Measurements from ENCODE around the gene PCNX3.

Gene PCNX3

DNA sequence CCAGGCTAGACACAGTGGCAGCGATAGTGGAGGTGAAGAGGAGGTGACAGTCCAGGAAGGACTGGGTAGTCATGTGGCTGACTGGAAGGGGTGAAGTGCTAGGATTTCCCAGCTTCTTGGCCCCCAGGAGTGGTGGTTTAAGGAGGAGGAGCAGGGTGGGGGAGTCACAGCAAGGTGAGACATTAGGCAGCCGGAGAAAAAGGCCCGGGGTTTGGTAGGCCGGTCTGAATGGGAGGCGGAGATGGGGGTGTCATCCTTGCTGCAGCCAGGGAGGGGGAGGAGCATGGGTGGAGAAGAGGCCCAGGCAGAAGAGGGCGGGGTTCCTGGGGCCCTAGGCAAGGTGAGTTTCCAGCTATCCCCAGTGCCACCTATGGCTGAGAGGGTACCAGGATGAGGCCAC, 28.4 kb downstream of the PCNX3 start:
- H3K36me3 ChIP-seq (ENCODE audit: control insufficient read depth, insufficient read depth, low read length) = no peaks in the 10 kb centered on the region
- no peak overlapping the region for H3K27ac ChIP-seq (ENCODE audit: low read depth, low read length)
- H3K4me3 ChIP-seq (ENCODE audit: low read depth, low read length) = no peak overlapping the region
- no peaks in the 10 kb centered on the region for H3K27me3 ChIP-seq (ENCODE audit: control insufficient read depth, insufficient read depth, low read length)
- no peak overlapping the region for H3K9ac ChIP-seq (ENCODE audit: low read depth, low read length)
- peaks cover 13% of the 10 kb centered on the region; the same call in 1 of the 2 replicates for H3K4me1 ChIP-seq (ENCODE audit: control insufficient read depth, insufficient read depth, low read length)
- no peaks in the 10 kb centered on the region for H3K9me3 ChIP-seq (ENCODE audit: control insufficient read depth, insufficient read depth, low read length)

DNA sequence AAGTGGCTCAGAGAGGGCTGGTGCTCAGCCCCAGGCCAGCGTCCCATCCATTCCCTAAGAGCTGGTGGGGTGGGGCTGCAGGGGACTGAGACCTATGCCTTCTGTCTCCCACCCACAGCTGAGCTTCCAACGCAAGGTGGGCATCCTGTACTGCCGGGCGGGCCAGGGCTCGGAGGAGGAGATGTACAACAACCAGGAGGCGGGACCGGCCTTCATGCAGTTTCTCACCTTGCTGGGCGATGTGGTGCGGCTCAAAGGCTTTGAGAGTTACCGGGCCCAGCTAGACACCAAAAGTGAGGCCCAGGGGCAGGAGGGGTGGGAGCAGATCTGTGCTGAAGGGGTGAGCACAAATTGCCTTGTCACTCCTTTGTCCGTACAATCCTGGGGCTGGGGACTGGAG, 29.3 kb downstream of the PCNX3 start:
- no peak overlapping the region for H3K9ac ChIP-seq (ENCODE audit: low read depth, low read length)
- H3K36me3 ChIP-seq (ENCODE audit: control insufficient read depth, insufficient read depth, low read length) = peaks cover 2% of the 10 kb centered on the region; the same call in 1 of the 2 replicates
- H3K4me1 ChIP-seq (ENCODE audit: control insufficient read depth, insufficient read depth, low read length) = peaks cover 13% of the 10 kb centered on the region; the same call in 1 of the 2 replicates
- no peaks in the 10 kb centered on the region for H3K27me3 ChIP-seq (ENCODE audit: control insufficient read depth, insufficient read depth, low read length)
- no peak overlapping the region for H3K4me3 ChIP-seq (ENCODE audit: low read depth, low read length)
- no peaks in the 10 kb centered on the region for H3K9me3 ChIP-seq (ENCODE audit: control insufficient read depth, insufficient read depth, low read length)
- no peak overlapping the region for H3K27ac ChIP-seq (ENCODE audit: low read depth, low read length)

DNA sequence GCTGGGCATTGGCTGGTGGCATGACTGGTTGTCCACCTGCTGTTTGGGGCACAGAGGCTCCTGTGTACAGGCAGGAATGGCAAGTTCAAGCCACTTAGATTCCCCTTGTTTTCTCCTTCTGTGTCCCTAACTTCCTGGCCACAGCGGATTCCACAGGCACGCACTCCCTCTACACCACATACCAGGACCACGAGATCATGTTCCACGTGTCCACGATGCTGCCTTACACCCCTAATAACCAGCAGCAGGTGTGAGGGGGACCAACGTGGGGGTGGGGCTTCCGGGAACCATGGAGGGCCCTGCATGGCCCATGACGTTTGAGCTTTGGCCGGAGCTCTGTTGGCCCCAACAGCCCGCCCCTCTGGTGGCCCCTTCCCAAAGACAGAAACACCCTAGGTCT, 30.1 kb downstream of the PCNX3 start:
- H3K4me3 ChIP-seq (ENCODE audit: low read depth, low read length) = no peak overlapping the region
- no peak overlapping the region for H3K27ac ChIP-seq (ENCODE audit: low read depth, low read length)
- no peaks in the 10 kb centered on the region for H3K9me3 ChIP-seq (ENCODE audit: control insufficient read depth, insufficient read depth, low read length)
- peaks cover 7% of the 10 kb centered on the region for H3K36me3 ChIP-seq (ENCODE audit: control insufficient read depth, insufficient read depth, low read length)
- H3K4me1 ChIP-seq (ENCODE audit: control insufficient read depth, insufficient read depth, low read length) = peaks cover 13% of the 10 kb centered on the region; the same call in 1 of the 2 replicates
- H3K9ac ChIP-seq (ENCODE audit: low read depth, low read length) = no peak overlapping the region
- no peaks in the 10 kb centered on the region for H3K27me3 ChIP-seq (ENCODE audit: control insufficient read depth, insufficient read depth, low read length)

DNA sequence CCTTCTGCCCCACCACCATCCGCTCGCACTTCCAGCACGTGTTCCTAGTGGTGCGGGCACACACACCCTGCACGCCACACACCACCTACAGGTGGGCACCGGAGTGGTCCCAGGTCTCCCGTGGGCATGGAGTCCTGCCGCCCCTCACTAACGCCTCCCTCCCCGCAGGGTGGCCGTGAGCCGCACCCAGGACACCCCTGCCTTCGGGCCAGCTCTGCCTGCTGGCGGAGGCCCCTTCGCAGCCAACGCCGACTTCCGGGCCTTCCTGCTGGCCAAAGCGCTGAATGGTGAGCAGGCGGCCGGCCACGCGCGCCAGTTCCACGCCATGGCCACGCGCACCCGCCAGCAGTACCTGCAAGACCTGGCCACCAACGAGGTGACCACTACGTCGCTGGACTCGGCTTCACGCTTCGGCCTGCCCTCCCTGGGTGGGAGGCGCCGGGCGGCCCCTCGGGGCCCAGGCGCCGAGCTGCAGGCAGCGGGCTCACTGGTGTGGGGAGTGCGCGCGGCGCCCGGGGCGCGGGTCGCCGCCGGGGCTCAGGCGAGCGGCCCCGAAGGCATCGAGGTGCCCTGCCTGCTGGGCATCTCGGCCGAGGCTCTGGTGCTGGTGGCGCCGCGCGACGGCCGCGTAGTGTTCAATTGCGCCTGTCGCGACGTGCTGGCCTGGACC, 30.8 kb downstream of the PCNX3 start:
- peak overlapping the region; percentile 81; the same call in 1 of the 2 replicates for H3K4me3 ChIP-seq (ENCODE audit: low read depth, low read length)
- H3K27ac ChIP-seq (ENCODE audit: low read depth, low read length) = no peak overlapping the region
- H3K4me1 ChIP-seq (ENCODE audit: control insufficient read depth, insufficient read depth, low read length) = peaks cover 13% of the 10 kb centered on the region; the same call in 1 of the 2 replicates
- H3K9ac ChIP-seq (ENCODE audit: low read depth, low read length) = no peak overlapping the region
- no peaks in the 10 kb centered on the region for H3K9me3 ChIP-seq (ENCODE audit: control insufficient read depth, insufficient read depth, low read length)
- H3K36me3 ChIP-seq (ENCODE audit: control insufficient read depth, insufficient read depth, low read length) = peaks cover 13% of the 10 kb centered on the region
- no peaks in the 10 kb centered on the region for H3K27me3 ChIP-seq (ENCODE audit: control insufficient read depth, insufficient read depth, low read length)

DNA sequence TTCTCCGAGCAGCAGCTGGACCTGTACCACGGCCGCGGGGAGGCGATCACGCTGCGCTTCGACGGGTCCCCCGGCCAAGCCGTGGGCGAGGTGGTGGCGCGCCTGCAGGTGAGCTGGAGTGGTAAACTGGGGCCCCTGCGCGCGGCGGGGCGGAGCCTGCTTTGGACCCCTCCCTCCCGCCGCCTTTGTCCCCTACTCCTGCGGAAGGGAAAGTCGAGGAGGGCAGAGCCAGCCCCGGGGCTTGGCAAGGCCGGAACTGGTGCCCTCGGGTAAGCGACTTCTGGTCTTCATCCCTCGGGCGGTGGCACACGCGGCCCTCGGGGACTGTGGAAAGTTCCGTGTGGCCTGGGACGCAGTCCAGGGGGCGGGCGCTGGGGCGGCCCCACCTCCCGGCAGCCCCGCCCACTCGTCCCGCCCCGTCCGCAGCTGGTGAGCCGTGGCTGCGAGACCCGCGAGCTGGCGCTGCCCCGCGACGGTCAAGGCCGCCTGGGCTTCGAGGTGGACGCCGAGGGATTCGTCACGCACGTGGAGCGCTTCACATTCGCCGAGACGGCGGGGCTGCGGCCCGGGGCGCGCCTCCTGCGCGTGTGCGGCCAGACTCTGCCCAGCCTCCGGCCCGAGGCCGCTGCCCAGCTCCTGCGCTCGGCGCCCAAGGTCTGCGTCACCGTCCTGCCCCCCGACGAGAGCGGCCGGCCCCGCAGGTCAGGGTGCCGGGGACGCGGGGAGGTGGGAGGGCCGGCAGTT, 31.6 kb downstream of the PCNX3 start:
- Histone ChIP-seq H3K4me1 (ENCODE audit: control insufficient read depth, insufficient read depth, low read length) (peaks cover 7% of the 10 kb centered on the region; the same call in 1 of the 2 replicates), H3K36me3 (ENCODE audit: control insufficient read depth, insufficient read depth, low read length) (peaks cover 14% of the 10 kb centered on the region), H3K9me3 (ENCODE audit: control insufficient read depth, insufficient read depth, low read length) (no peaks in the 10 kb centered on the region), H3K27me3 (ENCODE audit: control insufficient read depth, insufficient read depth, low read length) (no peaks in the 10 kb centered on the region), H3K27ac (ENCODE audit: low read depth, low read length) (no peak overlapping the region), H3K9ac (ENCODE audit: low read depth, low read length) (peak overlapping the region; percentile 51; the same call in 1 of the 2 replicates), H3K4me3 (ENCODE audit: low read depth, low read length) (peak overlapping the region; percentile 81)

DNA sequence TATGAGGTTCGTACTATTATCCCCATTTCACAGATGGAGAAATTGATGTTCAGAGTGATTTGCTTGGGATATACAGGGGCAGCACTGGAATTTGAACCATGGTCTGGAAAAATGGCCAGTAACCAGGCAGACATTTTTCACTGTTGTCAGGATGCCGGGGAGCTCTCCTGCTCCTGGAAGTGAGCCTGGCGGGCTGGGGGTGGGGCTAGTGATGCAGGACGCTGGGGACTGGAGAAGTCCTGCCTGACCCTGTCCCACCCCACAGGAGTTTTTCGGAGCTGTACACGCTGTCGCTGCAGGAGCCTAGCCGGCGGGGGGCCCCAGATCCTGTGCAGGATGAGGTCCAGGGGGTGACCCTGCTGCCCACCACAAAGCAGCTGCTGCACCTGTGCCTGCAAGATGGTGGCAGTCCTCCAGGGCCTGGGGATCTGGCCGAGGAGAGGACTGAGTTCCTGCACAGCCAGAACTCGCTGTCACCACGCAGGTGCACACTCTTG, 33.5 kb downstream of the PCNX3 start:
- H3K4me1 ChIP-seq (ENCODE audit: control insufficient read depth, insufficient read depth, low read length) = peaks cover 6% of the 10 kb centered on the region
- H3K27me3 ChIP-seq (ENCODE audit: control insufficient read depth, insufficient read depth, low read length) = no peaks in the 10 kb centered on the region
- H3K9ac ChIP-seq (ENCODE audit: low read depth, low read length) = no peak overlapping the region
- no peaks in the 10 kb centered on the region for H3K9me3 ChIP-seq (ENCODE audit: control insufficient read depth, insufficient read depth, low read length)
- no peak overlapping the region for H3K4me3 ChIP-seq (ENCODE audit: low read depth, low read length)
- peaks cover 21% of the 10 kb centered on the region for H3K36me3 ChIP-seq (ENCODE audit: control insufficient read depth, insufficient read depth, low read length)
- no peak overlapping the region for H3K27ac ChIP-seq (ENCODE audit: low read depth, low read length)

DNA sequence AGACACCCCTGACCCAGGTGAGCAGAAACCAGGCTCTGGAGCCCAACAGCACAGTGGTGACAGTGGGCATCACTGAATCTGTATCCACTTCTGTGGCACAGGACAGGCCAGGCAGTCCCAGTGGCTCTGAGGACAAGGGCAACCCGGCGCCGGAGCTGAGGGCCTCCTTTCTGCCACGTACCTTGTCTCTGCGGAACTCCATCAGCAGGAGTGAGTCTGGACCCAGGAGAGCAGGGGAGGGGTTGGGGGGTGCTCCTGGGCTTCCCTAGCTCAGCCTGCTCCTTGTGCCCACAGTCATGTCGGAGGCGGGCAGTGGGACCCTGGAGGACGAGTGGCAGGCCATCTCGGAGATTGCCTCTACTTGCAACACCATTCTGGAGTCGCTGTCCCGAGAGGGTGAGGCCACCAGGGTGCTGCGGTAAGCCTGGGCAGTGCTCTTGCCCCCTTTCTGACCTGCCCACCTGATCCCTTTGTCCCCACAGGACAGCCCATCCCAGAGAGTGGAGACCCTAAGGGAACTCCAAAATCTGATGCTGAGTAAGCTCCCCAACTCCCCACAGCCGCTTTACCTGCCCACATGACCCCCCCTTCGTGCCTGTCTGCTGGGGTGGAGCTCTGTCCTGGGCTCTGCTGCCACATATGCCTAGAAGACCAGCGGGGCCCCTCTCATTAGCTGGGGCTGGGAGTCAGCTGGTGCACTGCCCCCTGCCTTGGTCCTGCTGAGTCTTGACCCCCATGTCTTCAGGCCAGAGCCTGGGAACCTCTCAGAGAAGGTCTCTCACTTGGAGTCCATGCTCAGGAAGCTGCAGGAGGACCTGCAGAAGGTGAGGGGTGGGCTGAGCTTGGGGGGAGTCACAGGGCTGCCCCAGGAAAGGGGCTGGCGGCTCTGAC, 34.3 kb downstream of the PCNX3 start:
- Histone ChIP-seq H3K9me3 (ENCODE audit: control insufficient read depth, insufficient read depth, low read length) (no peaks in the 10 kb centered on the region), H3K36me3 (ENCODE audit: control insufficient read depth, insufficient read depth, low read length) (peaks cover 27% of the 10 kb centered on the region), H3K27ac (ENCODE audit: low read depth, low read length) (peak overlapping the region; percentile 1), H3K4me1 (ENCODE audit: control insufficient read depth, insufficient read depth, low read length) (peaks cover 6% of the 10 kb centered on the region), H3K27me3 (ENCODE audit: control insufficient read depth, insufficient read depth, low read length) (no peaks in the 10 kb centered on the region), H3K9ac (ENCODE audit: low read depth, low read length) (no peak overlapping the region), H3K4me3 (ENCODE audit: low read depth, low read length) (no peak overlapping the region)

DNA sequence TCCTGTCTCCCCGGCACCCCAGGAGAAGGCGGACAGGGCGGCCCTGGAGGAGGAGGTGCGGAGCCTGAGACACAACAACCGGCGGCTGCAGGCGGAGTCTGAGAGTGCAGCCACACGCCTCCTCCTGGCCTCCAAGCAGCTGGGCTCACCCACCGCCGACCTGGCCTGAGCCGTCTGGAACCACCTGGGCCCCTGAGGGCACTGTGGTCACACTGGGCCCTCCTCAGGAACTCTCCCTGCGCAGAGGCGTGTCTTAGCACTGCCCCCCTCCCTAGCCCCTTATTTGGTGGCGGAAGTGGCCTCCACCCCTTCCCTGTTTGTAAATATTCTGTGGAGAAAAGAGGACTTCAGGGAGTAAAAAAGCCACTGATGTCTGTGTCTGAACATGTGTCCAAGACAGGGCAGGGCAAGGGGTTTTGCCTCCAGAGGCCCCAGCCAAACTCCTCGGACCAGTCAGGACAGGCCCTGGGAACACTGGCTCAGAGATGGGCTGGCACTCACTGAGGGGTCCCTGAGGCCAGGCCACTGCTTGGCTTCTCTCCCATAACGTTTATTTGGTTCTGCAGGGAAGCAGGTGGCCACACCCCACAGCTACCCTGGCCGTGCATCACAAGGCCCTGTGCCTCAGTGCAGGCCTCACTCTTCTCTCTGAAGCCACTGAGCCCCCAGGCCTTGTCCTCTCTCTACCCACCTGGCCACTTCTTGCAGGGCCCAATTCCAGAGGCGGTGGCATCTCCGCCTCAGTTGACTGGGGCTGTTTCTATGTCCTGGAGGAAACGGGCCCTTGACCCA, 35.2 kb downstream of the PCNX3 start:
- H3K27ac ChIP-seq (ENCODE audit: low read depth, low read length) = no peak overlapping the region
- peaks cover 35% of the 10 kb centered on the region for H3K36me3 ChIP-seq (ENCODE audit: control insufficient read depth, insufficient read depth, low read length)

DNA sequence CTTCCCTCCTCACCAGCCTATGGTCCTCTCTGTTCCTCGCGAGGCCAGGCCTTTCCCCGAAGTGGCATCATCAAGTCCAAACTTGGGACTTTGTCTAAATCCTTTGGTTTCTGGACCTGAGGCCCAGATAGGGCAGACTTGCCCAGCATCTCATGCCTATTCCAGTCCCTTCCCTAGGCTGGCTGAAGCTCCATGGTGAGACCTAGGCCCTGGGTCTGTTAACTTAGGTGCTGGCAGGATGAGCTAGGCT, 35.7 kb downstream of the PCNX3 start:
- H3K9ac ChIP-seq (ENCODE audit: low read depth, low read length) = no peak overlapping the region
- no peaks in the 10 kb centered on the region for H3K9me3 ChIP-seq (ENCODE audit: control insufficient read depth, insufficient read depth, low read length)
- H3K36me3 ChIP-seq (ENCODE audit: control insufficient read depth, insufficient read depth, low read length) = peaks cover 41% of the 10 kb centered on the region
- no peaks in the 10 kb centered on the region for H3K27me3 ChIP-seq (ENCODE audit: control insufficient read depth, insufficient read depth, low read length)
- H3K27ac ChIP-seq (ENCODE audit: low read depth, low read length) = no peak overlapping the region
- no peak overlapping the region for H3K4me3 ChIP-seq (ENCODE audit: low read depth, low read length)
- H3K4me1 ChIP-seq (ENCODE audit: control insufficient read depth, insufficient read depth, low read length) = peaks cover 6% of the 10 kb centered on the region

More for the DNA sequence above, 35.2 kb downstream of the PCNX3 start:
- H3K27me3 ChIP-seq (ENCODE audit: control insufficient read depth, insufficient read depth, low read length) = no peaks in the 10 kb centered on the region
- H3K9ac ChIP-seq (ENCODE audit: low read depth, low read length) = no peak overlapping the region
- H3K4me3 ChIP-seq (ENCODE audit: low read depth, low read length) = no peak overlapping the region
- H3K4me1 ChIP-seq (ENCODE audit: control insufficient read depth, insufficient read depth, low read length) = peaks cover 6% of the 10 kb centered on the region
- H3K9me3 ChIP-seq (ENCODE audit: control insufficient read depth, insufficient read depth, low read length) = no peaks in the 10 kb centered on the region
